ENCODE data around the gene KLHL40.

Gene KLHL40

DNA sequence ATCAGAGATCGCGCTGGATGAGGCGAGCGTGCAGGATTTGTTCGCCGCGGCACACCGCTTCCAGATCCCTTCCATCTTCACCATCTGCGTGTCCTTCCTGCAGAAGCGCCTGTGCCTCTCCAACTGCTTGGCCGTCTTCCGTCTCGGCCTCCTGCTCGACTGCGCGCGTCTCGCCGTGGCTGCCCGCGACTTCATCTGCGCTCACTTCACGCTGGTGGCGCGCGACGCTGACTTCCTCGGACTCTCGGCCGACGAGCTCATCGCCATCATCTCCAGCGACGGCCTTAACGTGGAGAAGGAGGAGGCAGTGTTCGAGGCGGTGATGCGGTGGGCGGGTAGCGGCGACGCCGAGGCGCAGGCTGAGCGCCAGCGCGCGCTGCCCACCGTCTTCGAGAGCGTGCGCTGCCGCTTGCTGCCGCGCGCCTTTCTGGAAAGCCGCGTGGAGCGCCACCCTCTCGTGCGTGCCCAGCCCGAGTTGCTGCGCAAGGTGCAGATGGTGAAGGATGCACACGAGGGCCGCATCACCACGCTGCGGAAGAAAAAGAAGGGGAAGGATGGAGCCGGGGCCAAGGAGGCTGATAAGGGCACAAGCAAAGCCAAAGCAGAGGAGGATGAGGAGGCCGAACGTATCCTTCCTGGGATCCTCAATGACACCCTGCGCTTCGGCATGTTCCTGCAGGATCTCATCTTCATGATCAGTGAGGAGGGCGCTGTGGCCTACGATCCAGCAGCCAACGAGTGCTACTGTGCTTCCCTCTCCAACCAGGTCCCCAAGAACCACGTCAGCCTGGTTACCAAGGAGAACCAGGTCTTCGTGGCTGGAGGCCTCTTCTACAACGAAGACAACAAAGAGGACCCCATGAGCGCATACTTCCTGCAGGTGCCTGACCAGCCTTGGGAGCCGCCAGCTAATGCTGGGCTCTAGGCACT, 819 bp downstream of the KLHL40 start:
- TF ChIP-seq, protein P1, sequence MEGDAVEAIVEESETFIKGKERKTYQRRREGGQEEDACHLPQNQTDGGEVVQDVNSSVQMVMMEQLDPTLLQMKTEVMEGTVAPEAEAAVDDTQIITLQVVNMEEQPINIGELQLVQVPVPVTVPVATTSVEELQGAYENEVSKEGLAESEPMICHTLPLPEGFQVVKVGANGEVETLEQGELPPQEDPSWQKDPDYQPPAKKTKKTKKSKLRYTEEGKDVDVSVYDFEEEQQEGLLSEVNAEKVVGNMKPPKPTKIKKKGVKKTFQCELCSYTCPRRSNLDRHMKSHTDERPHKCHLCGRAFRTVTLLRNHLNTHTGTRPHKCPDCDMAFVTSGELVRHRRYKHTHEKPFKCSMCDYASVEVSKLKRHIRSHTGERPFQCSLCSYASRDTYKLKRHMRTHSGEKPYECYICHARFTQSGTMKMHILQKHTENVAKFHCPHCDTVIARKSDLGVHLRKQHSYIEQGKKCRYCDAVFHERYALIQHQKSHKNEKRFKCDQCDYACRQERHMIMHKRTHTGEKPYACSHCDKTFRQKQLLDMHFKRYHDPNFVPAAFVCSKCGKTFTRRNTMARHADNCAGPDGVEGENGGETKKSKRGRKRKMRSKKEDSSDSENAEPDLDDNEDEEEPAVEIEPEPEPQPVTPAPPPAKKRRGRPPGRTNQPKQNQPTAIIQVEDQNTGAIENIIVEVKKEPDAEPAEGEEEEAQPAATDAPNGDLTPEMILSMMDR (conservative IDR thresholded peaks at IDR 0.05; ENCODE audit: low read depth, low read length) = no peak
- no peak for DNase-seq (ENCODE audit: low read depth)
- H3K4me3 ChIP-seq (ENCODE audit: low read depth, low read length) = no peak overlapping the region

DNA sequence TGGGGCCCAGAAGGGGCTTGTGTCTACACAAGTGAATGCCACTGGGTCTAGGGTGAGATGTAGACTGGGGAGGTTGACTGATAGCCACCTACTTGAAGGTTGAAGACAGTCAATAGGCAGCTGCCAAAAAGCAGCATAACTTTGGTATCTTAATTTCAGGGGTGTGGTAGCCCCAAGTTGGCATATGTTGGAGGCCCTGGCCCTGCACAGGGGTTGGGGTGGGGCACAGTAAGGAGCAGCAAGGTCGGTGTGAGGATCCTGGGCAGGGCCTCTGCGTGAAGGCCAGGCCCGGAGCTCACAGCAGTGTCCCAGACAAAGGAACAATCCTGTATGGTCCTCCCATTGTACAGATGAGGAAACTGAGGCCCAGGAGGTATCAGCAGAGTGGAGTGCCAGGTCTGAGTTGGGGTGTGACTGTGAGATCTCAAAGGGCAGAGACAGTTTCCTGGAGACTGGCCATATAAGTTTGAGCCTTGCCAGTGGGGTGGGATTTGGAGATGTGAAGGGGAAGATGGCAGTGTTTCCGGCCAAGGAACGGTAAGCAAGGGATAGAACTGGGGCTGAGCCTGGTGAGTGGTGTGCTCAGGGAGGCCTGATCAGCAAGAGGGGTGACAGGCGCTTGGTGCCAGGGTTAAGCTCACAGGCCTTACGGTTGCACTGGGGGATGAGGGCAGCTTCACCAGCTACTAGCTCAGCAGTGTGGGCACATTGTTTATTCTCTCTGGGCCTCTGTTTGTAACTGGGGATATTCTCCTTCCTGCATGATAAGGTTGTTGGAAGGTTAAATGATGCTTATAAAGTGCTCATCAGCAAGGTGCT, 1.7 kb downstream of the KLHL40 start:
- H3K4me3 ChIP-seq (ENCODE audit: low read depth, low read length) = no peak overlapping the region
- TF ChIP-seq, protein P1 (conservative IDR thresholded peaks at IDR 0.05; ENCODE audit: low read depth, low read length) = no peak
- no peak for DNase-seq (ENCODE audit: low read depth)

DNA sequence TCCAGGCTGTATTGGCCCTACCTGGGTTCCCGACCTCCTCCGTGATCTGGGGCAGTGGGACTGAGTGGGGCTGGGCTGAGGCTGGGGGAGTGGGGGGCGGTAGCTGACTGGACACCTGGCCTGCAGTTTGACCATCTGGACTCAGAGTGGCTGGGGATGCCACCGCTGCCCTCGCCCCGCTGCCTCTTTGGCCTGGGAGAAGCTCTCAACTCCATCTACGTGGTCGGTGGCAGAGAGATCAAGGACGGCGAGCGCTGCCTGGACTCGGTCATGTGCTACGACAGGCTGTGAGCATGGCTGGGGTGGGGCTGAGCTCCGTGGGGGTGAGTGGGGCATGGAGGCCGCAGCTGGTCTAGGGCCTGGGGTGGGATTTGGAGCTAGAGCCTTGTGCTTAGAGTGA, 2.7 kb downstream of the KLHL40 start:
- TF ChIP-seq, protein P1 (conservative IDR thresholded peaks at IDR 0.05; ENCODE audit: low read depth, low read length) = no peak
- no peak for DNase-seq (ENCODE audit: low read depth)
- H3K4me3 ChIP-seq (ENCODE audit: low read depth, low read length) = no peak overlapping the region

DNA sequence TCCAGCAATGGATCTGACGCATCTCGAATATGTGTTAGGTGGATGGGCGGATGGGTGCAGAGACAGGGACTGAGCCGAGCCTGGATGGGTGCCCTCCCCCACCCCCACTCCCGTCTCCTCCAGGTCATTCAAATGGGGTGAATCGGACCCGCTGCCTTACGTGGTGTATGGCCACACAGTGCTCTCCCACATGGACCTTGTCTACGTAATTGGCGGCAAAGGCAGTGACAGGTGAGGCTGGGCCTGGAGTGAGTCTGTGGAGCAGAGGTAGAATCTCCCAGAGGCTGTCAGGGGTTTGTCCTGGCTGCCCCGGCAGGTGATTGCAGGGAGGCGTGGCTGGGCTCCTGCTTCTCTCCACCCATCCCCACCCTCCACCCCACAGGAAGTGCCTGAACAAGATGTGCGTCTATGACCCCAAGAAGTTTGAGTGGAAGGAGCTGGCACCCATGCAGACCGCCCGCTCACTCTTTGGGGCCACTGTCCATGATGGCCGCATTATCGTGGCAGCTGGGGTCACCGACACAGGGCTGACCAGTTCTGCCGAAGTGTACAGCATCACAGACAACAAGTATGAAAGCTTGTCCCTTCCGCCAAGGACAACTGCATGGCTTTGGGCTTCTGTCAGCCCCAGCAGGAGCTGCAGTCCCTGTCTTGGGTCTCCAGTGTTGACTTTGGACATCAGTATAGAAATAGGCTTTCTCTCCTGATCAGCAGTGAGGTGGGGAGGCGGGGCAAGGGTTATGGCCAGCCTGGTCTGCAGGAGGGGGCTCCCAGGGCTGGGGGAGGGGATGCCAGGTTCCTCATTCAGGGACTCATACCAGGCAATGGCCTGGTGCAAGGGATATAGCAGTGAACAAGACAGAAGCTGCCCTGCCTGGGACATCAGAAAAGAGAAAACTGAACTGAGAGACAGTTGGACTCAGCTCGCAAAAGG, 3.4 kb downstream of the KLHL40 start:
- DNase-seq (ENCODE audit: low read depth) = no peak
- no peak overlapping the region for H3K4me3 ChIP-seq (ENCODE audit: low read depth, low read length)
- TF ChIP-seq, protein P1 (conservative IDR thresholded peaks at IDR 0.05; ENCODE audit: low read depth, low read length) = no peak

DNA sequence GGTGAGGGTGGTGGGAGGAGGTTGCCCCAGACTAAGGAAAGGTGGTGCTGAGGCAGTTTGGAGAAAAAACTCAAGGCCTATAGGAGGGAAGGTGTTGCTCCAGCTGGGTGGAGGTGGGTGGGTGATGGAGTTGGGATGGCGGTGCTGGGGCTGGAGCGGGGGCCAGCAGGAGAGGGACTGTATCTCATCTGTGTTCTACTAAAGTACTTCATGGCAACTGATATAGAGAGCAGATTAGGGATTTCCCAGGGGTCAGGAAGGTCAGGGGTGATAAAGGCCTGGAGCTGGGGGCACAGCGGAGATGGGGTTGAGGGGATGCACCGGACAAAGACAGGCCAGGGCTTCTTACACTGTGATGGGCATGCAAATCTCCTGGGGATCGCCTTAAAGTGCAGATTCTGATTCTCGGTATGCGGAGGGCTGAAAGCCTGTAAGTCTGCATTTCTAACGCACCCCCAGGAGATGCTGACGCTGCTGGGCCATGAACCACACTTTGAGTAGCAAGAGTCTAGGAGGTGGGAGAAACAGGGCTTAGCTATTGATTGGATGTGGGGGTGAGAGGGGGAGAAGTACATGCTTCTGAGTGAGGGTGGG, 4.2 kb downstream of the KLHL40 start:
- TF ChIP-seq, protein P1 (conservative IDR thresholded peaks at IDR 0.05; ENCODE audit: low read depth, low read length) = no peak
- no peak overlapping the region for H3K4me3 ChIP-seq (ENCODE audit: low read depth, low read length)
- no peak for DNase-seq (ENCODE audit: low read depth)

DNA sequence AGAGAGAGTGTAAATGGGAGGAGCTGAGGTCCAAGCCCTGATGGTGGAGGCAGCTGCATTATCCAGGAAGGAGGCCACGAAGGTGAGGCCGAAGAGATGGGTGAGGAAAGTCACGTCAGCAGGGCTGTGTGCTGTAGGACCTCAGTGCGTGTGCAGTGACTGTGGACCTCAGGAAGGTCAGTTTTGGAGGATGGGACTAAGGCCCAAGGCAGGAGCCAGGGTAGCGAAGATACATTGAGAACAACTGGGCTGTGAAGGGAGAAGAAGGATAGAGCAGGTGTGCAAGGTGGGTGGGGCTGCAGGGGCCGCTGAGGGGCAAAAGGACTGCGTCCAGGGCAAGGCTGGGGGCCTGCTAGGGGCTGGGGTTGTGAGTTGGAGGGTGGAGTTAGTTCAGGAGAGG, 4.9 kb downstream of the KLHL40 start:
- H3K4me3 ChIP-seq (ENCODE audit: low read depth, low read length) = no peak overlapping the region
- TF ChIP-seq, protein P1 (conservative IDR thresholded peaks at IDR 0.05; ENCODE audit: low read depth, low read length) = no peak
- DNase-seq (ENCODE audit: low read depth) = no peak

Measured in choroid plexus epithelial cell (primary cell).